Measurements from ENCODE around the gene LRRC36. TPM values are rescaled to one million over a fixed set of nuclear protein-coding genes. Genes with fewer than 3 reads are reported as not detected.

LRRC36 gene
- total RNA-seq, 4 donors from 2014 or later = 0.33 TPM; not detected in 3

DNA sequence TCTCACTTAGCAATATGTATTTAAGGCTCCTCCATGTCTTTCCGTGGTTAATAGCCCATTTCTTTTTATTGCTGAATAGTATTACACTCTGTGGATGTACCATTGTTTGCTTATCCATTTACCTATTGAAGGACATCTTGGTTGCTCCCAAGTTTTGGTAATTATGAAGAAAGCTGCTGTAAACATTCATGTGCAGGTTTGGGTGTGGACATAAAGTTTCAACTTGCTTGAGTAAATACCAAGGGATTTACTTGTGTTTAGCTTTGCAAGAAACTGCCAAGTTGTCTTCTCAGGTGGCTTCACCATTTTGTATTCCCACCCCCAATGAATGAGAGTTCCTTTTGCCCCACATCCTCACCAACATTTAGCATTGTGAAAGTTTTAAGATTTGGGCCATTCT lies 9.5 kb downstream of the LRRC36 start:
- Histone ChIP-seq H3K4me3 (no peak overlapping the region), H3K4me1 (no peaks in the 10 kb centered on the region), H3K9me3 (no peaks in the 10 kb centered on the region), H3K36me3 (no peaks in the 10 kb centered on the region), H3K27ac (replicated peaks in 1 of 4) (no peak overlapping the region), H3K27me3 (no peaks in the 10 kb centered on the region)
- DNase-seq (ENCODE audit: extremely low spot score) = peak; percentile 21
- intact Hi-C loops (cut with DNase I) = no loop called here
- TF ChIP-seq POLR2AphosphoS5 (IDR thresholded peaks at IDR 0.05) (no peak), EP300 (IDR thresholded peaks at IDR 0.05) (no peak), POLR2A (IDR thresholded peaks at IDR 0.05; ENCODE audit: low read depth) (no peak)
- TF ChIP-seq, protein P1, sequence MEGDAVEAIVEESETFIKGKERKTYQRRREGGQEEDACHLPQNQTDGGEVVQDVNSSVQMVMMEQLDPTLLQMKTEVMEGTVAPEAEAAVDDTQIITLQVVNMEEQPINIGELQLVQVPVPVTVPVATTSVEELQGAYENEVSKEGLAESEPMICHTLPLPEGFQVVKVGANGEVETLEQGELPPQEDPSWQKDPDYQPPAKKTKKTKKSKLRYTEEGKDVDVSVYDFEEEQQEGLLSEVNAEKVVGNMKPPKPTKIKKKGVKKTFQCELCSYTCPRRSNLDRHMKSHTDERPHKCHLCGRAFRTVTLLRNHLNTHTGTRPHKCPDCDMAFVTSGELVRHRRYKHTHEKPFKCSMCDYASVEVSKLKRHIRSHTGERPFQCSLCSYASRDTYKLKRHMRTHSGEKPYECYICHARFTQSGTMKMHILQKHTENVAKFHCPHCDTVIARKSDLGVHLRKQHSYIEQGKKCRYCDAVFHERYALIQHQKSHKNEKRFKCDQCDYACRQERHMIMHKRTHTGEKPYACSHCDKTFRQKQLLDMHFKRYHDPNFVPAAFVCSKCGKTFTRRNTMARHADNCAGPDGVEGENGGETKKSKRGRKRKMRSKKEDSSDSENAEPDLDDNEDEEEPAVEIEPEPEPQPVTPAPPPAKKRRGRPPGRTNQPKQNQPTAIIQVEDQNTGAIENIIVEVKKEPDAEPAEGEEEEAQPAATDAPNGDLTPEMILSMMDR (IDR thresholded peaks at IDR 0.05) = no peak
- WGBS = 81% methylated on average over 1 of the region's 1 CpG

DNA sequence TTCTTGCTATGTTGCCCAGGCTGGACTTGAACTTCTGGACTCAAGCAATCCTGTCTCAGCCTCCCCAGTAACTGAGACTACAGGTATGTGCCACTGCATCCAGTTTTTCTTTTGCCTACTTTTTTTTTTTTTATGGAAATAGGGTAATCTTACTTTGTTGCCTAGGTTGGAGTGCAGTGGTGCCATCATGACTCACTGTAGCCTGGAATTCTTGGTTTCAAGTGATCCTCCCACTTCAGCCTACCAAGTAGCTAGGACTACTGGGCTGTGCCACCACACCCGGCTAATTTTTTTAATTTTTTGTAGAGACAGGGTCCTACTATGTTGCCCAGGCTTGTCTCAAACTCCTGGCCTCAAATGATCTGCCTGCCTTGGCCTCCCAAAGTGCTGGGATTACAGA lies 10.0 kb downstream of the LRRC36 start:
- no peaks in the 10 kb centered on the region for H3K36me3 ChIP-seq
- H3K27ac ChIP-seq (replicated peaks in 1 of 4) = no peak overlapping the region
- TF ChIP-seq POLR2AphosphoS5 (IDR thresholded peaks at IDR 0.05) = no peak
- TF ChIP-seq, protein P1 (IDR thresholded peaks at IDR 0.05) = no peak
- no peak for TF ChIP-seq POLR2A (IDR thresholded peaks at IDR 0.05; ENCODE audit: low read depth)
- no peak for TF ChIP-seq EP300 (IDR thresholded peaks at IDR 0.05)
- no peaks in the 10 kb centered on the region for H3K4me1 ChIP-seq
- no peak overlapping the region for H3K4me3 ChIP-seq
- intact Hi-C loops (cut with DNase I) = no loop called here
- 100% methylated on average over 1 of the region's 1 CpG for WGBS
- H3K9me3 ChIP-seq = no peaks in the 10 kb centered on the region
- H3K27me3 ChIP-seq = no peaks in the 10 kb centered on the region
- DNase-seq (ENCODE audit: extremely low spot score) = peak; percentile 0

DNA sequence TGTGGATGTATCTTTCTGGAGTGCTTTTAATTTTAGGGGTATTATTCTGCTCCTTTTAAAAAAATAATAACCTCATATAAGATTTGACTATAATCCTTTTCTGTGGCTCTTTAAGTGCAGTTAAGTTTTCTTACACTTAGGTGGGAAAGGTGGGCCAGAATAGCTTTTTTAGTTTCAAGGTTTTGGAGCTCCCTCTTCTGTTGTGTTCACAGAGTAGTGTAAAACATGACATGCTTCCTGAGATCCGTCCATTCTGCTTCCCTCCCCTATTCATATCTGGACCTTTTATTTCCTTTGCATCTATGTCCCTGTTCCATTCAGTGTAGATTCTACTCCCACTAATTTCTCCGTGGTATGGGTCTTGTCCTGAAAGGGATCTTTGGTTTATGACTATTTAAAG lies 12.8 kb downstream of the LRRC36 start:
- WGBS = 35% methylated on average over 2 of the region's 2 CpGs
- Histone ChIP-seq H3K27ac (replicated peaks in 1 of 4) (no peak overlapping the region), H3K36me3 (no peaks in the 10 kb centered on the region), H3K4me1 (no peaks in the 10 kb centered on the region), H3K27me3 (no peaks in the 10 kb centered on the region), H3K9me3 (no peaks in the 10 kb centered on the region), H3K4me3 (no peak overlapping the region)
- peak; percentile 8 for DNase-seq (ENCODE audit: extremely low spot score)
- intact Hi-C loops (cut with DNase I) = no loop called here
- TF ChIP-seq POLR2A (IDR thresholded peaks at IDR 0.05; ENCODE audit: low read depth) (no peak), EP300 (IDR thresholded peaks at IDR 0.05) (no peak), POLR2AphosphoS5 (IDR thresholded peaks at IDR 0.05) (no peak)
- TF ChIP-seq, protein P1 (IDR thresholded peaks at IDR 0.05) = no peak

DNA sequence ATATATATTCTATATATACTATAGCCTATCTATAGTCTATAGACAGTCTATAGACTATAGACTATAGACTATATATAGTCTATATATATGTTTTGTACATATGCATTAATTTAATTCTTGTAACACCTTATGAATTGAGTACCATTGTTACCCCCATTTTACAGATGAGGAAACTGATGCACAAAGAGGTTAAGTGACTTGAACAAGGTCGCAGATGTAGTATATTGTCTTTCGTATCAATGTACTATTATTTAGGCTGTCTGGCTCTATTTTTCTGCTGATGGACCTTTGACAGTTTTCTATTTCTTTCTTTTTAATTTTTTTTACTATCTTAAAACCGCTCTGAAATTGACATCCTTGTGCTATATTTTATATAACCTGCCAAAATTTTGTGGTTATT lies 14.6 kb downstream of the LRRC36 start:
- no peak for TF ChIP-seq POLR2AphosphoS5 (IDR thresholded peaks at IDR 0.05)
- TF ChIP-seq POLR2A (IDR thresholded peaks at IDR 0.05; ENCODE audit: low read depth) = no peak
- TF ChIP-seq, protein P1 (IDR thresholded peaks at IDR 0.05) = no peak
- TF ChIP-seq EP300 (IDR thresholded peaks at IDR 0.05) = no peak
- intact Hi-C loops (cut with DNase I) = no loop called here
- no peak overlapping the region for H3K4me3 ChIP-seq
- WGBS = 88% methylated on average over 3 of the region's 3 CpGs
- no peaks in the 10 kb centered on the region for H3K4me1 ChIP-seq
- no peak for DNase-seq (ENCODE audit: extremely low spot score)
- H3K27me3 ChIP-seq = no peaks in the 10 kb centered on the region
- H3K36me3 ChIP-seq = no peaks in the 10 kb centered on the region
- no peaks in the 10 kb centered on the region for H3K9me3 ChIP-seq
- H3K27ac ChIP-seq (replicated peaks in 1 of 4) = no peak overlapping the region

DNA sequence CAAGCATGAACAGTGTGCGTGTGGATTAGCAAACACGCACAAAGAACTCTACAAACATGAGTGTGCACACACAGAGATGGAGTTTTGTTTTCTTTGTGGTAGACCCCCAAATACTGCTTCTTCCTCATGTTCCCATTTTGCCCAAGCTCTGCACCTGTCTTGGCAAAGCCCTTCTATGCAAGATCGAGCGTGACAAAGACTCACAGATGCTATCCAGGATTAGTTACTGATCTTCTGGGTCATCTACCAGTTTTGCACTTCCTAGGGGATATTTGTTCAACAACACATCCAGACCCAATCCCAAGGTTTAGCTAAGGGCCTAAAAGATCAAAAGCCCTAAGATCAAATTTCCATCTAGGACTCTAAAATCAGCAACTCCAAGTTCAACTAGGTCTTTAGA lies 16.0 kb downstream of the LRRC36 start:
- 95% methylated on average over 4 of the region's 4 CpGs for WGBS
- intact Hi-C loops (cut with DNase I) = no loop called here

More for the DNA sequence above, 16.0 kb downstream of the LRRC36 start:
- no peaks in the 10 kb centered on the region for H3K27me3 ChIP-seq
- H3K4me1 ChIP-seq = no peaks in the 10 kb centered on the region
- TF ChIP-seq, protein P1 (IDR thresholded peaks at IDR 0.05) = no peak
- TF ChIP-seq POLR2AphosphoS5 (IDR thresholded peaks at IDR 0.05) = no peak
- TF ChIP-seq EP300 (IDR thresholded peaks at IDR 0.05) = no peak
- no peak for TF ChIP-seq POLR2A (IDR thresholded peaks at IDR 0.05; ENCODE audit: low read depth)
- H3K9me3 ChIP-seq = no peaks in the 10 kb centered on the region
- DNase-seq (ENCODE audit: extremely low spot score) = peak; percentile 72
- H3K4me3 ChIP-seq = no peak overlapping the region
- H3K36me3 ChIP-seq = no peaks in the 10 kb centered on the region
- H3K27ac ChIP-seq (replicated peaks in 1 of 4) = no peak overlapping the region

Data from esophagus muscularis mucosa (tissue), 4 donors.